H1 (cell line): Measurements from ENCODE around the gene GDF15. TPM values are rescaled to one million over a fixed set of nuclear protein-coding genes. Genes with fewer than 3 reads are reported as not detected.

Source experiments
- CTCF ChIA-PET: fragments of 300-600 bp; sonication (Branson Sonifier 250); formaldehyde crosslinking; loops from one replicate; lab custom pipeline; 2021; ENCODE audit not compliant: partially characterized antibody; lab: Charles Lee
- POLR2A ChIA-PET: fragments of 300-600 bp; sonication (Branson Sonifier 250); formaldehyde crosslinking; loops from one replicate; lab custom pipeline; 2021; ENCODE audit warnings: inconsistent platforms; ENCODE audit not compliant: partially characterized antibody; lab: Charles Lee
- DNase-seq, 2 experiments: peaks; one replicate each; pipeline versions ENCODE4 v3.0.0 to v3.0.0-alpha.2; 2010 to 2022; ENCODE audit warnings: low spot score in 2 of 2, low read depth in 1 of 2, mixed read lengths in 1 of 2
- FAIRE-seq: peaks from 2 replicates; lab custom pipeline; 2011; peaks lifted over from hg19 to GRCh38; lab: Jason Lieb, UNC
- H2AFZ ChIP-seq: 2 replicates; pipeline ENCODE4 v1.8.1; 2012; ENCODE audit warnings: low read length, inconsistent platforms
- H2AK5ac ChIP-seq: 2 replicates; pipeline ENCODE4 v1.6.1; 2013; ENCODE audit warnings: low read depth, low read length
- H2BK120ac ChIP-seq: replicated peaks from 2 replicates; pipeline ENCODE3; 2013; ENCODE audit warnings: low read depth, low read length, inconsistent platforms
- H2BK12ac ChIP-seq: 2 replicates; pipeline ENCODE4 v1.6.1; 2013; ENCODE audit warnings: low read depth, low read length
- H2BK15ac ChIP-seq: 2 replicates; pipeline ENCODE4 v1.6.1; 2013; ENCODE audit warnings: low read length
- H2BK20ac ChIP-seq: 2 replicates; pipeline ENCODE4 v1.6.1; 2013; ENCODE audit warnings: low read length
- H2BK5ac ChIP-seq: 2 replicates; pipeline ENCODE4 v1.6.1; 2013; ENCODE audit warnings: low read depth, low read length
- H3K14ac ChIP-seq: 2 replicates; pipeline ENCODE4 v1.6.1; 2013; ENCODE audit warnings: inconsistent platforms; ENCODE audit not compliant: insufficient read length
- H3K18ac ChIP-seq: 2 replicates; pipeline ENCODE4 v1.6.1; 2013; ENCODE audit warnings: low read length; ENCODE audit errors: extremely low read depth
- H3K23ac ChIP-seq: 2 replicates; pipeline ENCODE4 v1.6.1; 2013; ENCODE audit warnings: inconsistent platforms; ENCODE audit not compliant: insufficient read length
- H3K23me2 ChIP-seq: 2 replicates; pipeline ENCODE4 v1.6.1; 2013; ENCODE audit warnings: low read depth, low read length
- H3K27ac ChIP-seq: 2 replicates; pipeline ENCODE4 v1.6.1; 2011; ENCODE audit warnings: low read depth, low read length, inconsistent platforms
- H3K27me3 ChIP-seq, 4 experiments: replicated peaks in 1 of 4; 1 replicate in 1 of 4; 2 replicates in 3 of 4; pipeline versions ENCODE4 v1.6.1 to v1.8.1; 2011 to 2013; ENCODE audit warnings: low read length in 3 of 4, mild to moderate bottlenecking in 3 of 4, inconsistent platforms in 2 of 4, mixed read lengths in 2 of 4, moderate library complexity in 1 of 4; ENCODE audit not compliant: control insufficient read depth in 3 of 4, insufficient read depth in 3 of 4; ENCODE audit errors: extremely low read depth in 1 of 4
- H3K36me3 ChIP-seq, 4 experiments: 2 replicates each; pipeline versions ENCODE4 v1.6.1 to v1.8.1; 2011 to 2013; ENCODE audit warnings: mild to moderate bottlenecking in 4 of 4, low read length in 3 of 4, moderate library complexity in 2 of 4, control low read depth in 1 of 4, inconsistent platforms in 1 of 4; ENCODE audit not compliant: insufficient read depth in 4 of 4, control insufficient read depth in 2 of 4
- H3K4ac ChIP-seq: replicated peaks from 2 replicates; pipeline ENCODE3; 2013; ENCODE audit warnings: low read length, low read depth, mixed read lengths, inconsistent platforms; ENCODE audit not compliant: insufficient read length
- H3K4me1 ChIP-seq, 4 experiments: replicated peaks in 1 of 4; 1 replicate in 1 of 4; 2 replicates in 3 of 4; pipeline versions ENCODE4 v1.6.1 to v1.8.1; 2011 to 2013; ENCODE audit warnings: low read length in 3 of 4, inconsistent platforms in 2 of 4, mixed read lengths in 1 of 4; ENCODE audit not compliant: insufficient read depth in 4 of 4, control insufficient read depth in 3 of 4
- H3K4me2 ChIP-seq, 2 experiments: 2 replicates each; pipeline versions ENCODE4 v1.6.1 to v1.8.1; 2011 to 2013; ENCODE audit warnings: low read depth in 2 of 2, low read length in 2 of 2, control low read depth in 1 of 2, inconsistent platforms in 1 of 2, mild to moderate bottlenecking in 1 of 2; ENCODE audit not compliant: insufficient read depth in 1 of 2
- H3K4me3 ChIP-seq, 4 experiments: fragments of 200-600, 300-600 bp in 1 of 4; sonication (generic), shearing (Covaris generic), sonication (Bioruptor Twin) in 1 of 4; 2 replicates each; pipeline versions ENCODE4 v1.5.1 to v1.8.1; 2011 to 2016; ENCODE audit warnings: low read length in 4 of 4, low read depth in 3 of 4, control low read depth in 2 of 4, inconsistent platforms in 2 of 4, mild to moderate bottlenecking in 2 of 4, mixed read lengths in 1 of 4, moderate library complexity in 1 of 4; ENCODE audit not compliant: insufficient read depth in 2 of 4; ENCODE audit errors: extremely low read depth in 1 of 4
- H3K56ac ChIP-seq: replicated peaks from 2 replicates; pipeline ENCODE3; 2013; ENCODE audit warnings: low read depth, mild to moderate bottlenecking, mixed read lengths, low read length, inconsistent platforms; ENCODE audit not compliant: insufficient read length
- H3K79me1 ChIP-seq: 2 replicates; pipeline ENCODE4 v1.6.1; 2013; ENCODE audit warnings: low read depth, low read length, control low read depth
- H3K79me2 ChIP-seq, 2 experiments: 2 replicates each; pipeline versions ENCODE4 v1.6.1 to v1.8.1; 2012 to 2013; ENCODE audit warnings: low read length in 2 of 2, mild to moderate bottlenecking in 2 of 2, inconsistent platforms in 1 of 2; ENCODE audit not compliant: insufficient read depth in 2 of 2, control insufficient read depth in 1 of 2
- H3K9ac ChIP-seq, 4 experiments: replicated peaks in 1 of 4; 1 replicate in 1 of 4; 2 replicates in 3 of 4; pipeline versions ENCODE4 v1.6.1 to v1.8.1; 2011 to 2013; ENCODE audit warnings: low read depth in 3 of 4, low read length in 3 of 4, control low read depth in 2 of 4, mild to moderate bottlenecking in 2 of 4, moderate library complexity in 2 of 4, inconsistent platforms in 1 of 4; ENCODE audit errors: extremely low read depth in 1 of 4
- H3K9me3 ChIP-seq, 2 experiments: 2 replicates each; pipeline versions ENCODE4 v1.6.1 to v1.8.1; 2012 to 2013; ENCODE audit warnings: mild to moderate bottlenecking in 2 of 2, moderate library complexity in 2 of 2, control low read depth in 1 of 2, inconsistent platforms in 1 of 2, low read depth in 1 of 2, low read length in 1 of 2, mixed read lengths in 1 of 2; ENCODE audit not compliant: insufficient read depth in 2 of 2
- H4K20me1 ChIP-seq, 2 experiments: replicated peaks in 1 of 2; 2 replicates each; pipeline versions ENCODE3 to v1.8.1; 2011 to 2013; ENCODE audit warnings: inconsistent platforms in 2 of 2, low read length in 2 of 2, mild to moderate bottlenecking in 1 of 2; ENCODE audit not compliant: insufficient read depth in 2 of 2, control insufficient read depth in 1 of 2
- H4K5ac ChIP-seq: 2 replicates; pipeline ENCODE4 v1.6.1; 2013; ENCODE audit warnings: low read length, low read depth, mixed read lengths, inconsistent platforms; ENCODE audit not compliant: insufficient read length
- H4K8ac ChIP-seq: 2 replicates; pipeline ENCODE4 v1.8.0; 2013; ENCODE audit warnings: mild to moderate bottlenecking, moderate library complexity, low read length, inconsistent platforms; ENCODE audit not compliant: insufficient read depth; ENCODE audit errors: extremely low read depth
- H4K91ac ChIP-seq: replicated peaks from 2 replicates; pipeline ENCODE3; 2013; ENCODE audit warnings: low read length, mixed read lengths, inconsistent platforms; ENCODE audit not compliant: insufficient read length
- ASH2L ChIP-seq: fragments of 200-600, 300-600 bp; sonication (generic); IDR thresholded peaks from one replicate; pipeline ENCODE4 v1.7.1; 2017; ENCODE audit warnings: low read length
- BCL11A ChIP-seq, 2 experiments: IDR thresholded peaks; one replicate each; pipeline ENCODE4 v1.6.1; 2011; ENCODE audit warnings: low read depth in 2 of 2, low read length in 2 of 2, mild to moderate bottlenecking in 2 of 2
- CBX5 ChIP-seq: fragments of 300-800, 300-1000 bp; sonication (generic); IDR thresholded peaks from 2 replicates; pipeline ENCODE4 v1.7.1; 2016; ENCODE audit warnings: antibody characterized with exemption, low read length, low read depth
- E2F6 ChIP-seq: IDR thresholded peaks from 2 replicates; pipeline ENCODE4 v1.6.1; 2012; ENCODE audit warnings: inconsistent platforms
- FOSL1 ChIP-seq: IDR thresholded peaks from 2 replicates; pipeline ENCODE4 v1.6.1; 2011; ENCODE audit warnings: mild to moderate bottlenecking, low read depth, low read length, moderate library complexity; ENCODE audit not compliant: insufficient read depth
- JUND ChIP-seq: IDR thresholded peaks from 2 replicates; pipeline ENCODE4 v1.6.1; 2011; ENCODE audit warnings: mild to moderate bottlenecking, improper control_type of control experiment, low read length
- KDM1A ChIP-seq: fragments of 200-600, 300-600 bp; sonication (generic); IDR thresholded peaks from 2 replicates; pipeline ENCODE4 v1.7.1; 2016; ENCODE audit warnings: mild to moderate bottlenecking, low read length, borderline replicate concordance
- MAFK ChIP-seq: IDR thresholded peaks from 2 replicates; pipeline ENCODE4 v1.6.1; 2012; ENCODE audit warnings: low read depth, mild to moderate bottlenecking, improper control_type of control experiment, low read length
- RBBP5 ChIP-seq: IDR thresholded peaks from 2 replicates; pipeline ENCODE4 v1.7.1; 2012; ENCODE audit warnings: low read depth, mild to moderate bottlenecking, inconsistent platforms, low read length, moderate library complexity, borderline replicate concordance
- RXRA ChIP-seq: IDR thresholded peaks from 2 replicates; pipeline ENCODE4 v1.6.1; 2011; ENCODE audit warnings: low read depth, mild to moderate bottlenecking, low read length, moderate library complexity; ENCODE audit not compliant: insufficient read depth
- SIRT6 ChIP-seq: IDR thresholded peaks from one replicate; pipeline ENCODE4 v1.7.1; 2012; ENCODE audit warnings: low read length, inconsistent platforms
- SP4 ChIP-seq: IDR thresholded peaks from 2 replicates; pipeline ENCODE4 v1.6.1; 2012; ENCODE audit warnings: low read length, inconsistent platforms
- TAF7 ChIP-seq: optimal IDR thresholded peaks from 2 replicates; pipeline ENCODE3; 2011; ENCODE audit warnings: low read depth, mild to moderate bottlenecking, inconsistent platforms, low read length, moderate library complexity, borderline replicate concordance
- ZNF274 ChIP-seq: IDR thresholded peaks from 2 replicates; pipeline ENCODE4 v1.7.0; 2012; ENCODE audit warnings: low read length, borderline replicate concordance; ENCODE audit errors: extremely low read depth
- WGBS, 2 experiments: shearing (Covaris generic) in 1 of 2; methylation state at CpG; one replicate each; pipeline versions ENCODE4 v1.1.6 to v1.1.7; 2013 to 2015; ENCODE audit warnings: low lambda C conversion rate in 2 of 2, mixed read lengths in 2 of 2, inconsistent platforms in 1 of 2, low coverage in 1 of 2, missing lambda C conversion rate in 1 of 2; ENCODE audit not compliant: insufficient replicate concordance in 2 of 2, insufficient coverage in 1 of 2, insufficient read length in 1 of 2; ENCODE audit errors: extremely low coverage in 1 of 2, missing lambda C conversion rate in 1 of 2; 5-methylcytosine and 5-hydroxymethylcytosine counted together
- polyA plus RNA-seq, 7 experiments: library from polyadenylated mRNA; depleted of rRNA in 3 of 7; stranded (reverse) in 5 of 7; unstranded in 2 of 7; fragments of >200 nt in 5 of 7; fragments of 200-250 nt in 2 of 7; gene quantifications; 1 replicate in 5 of 7; 2 replicates in 1 of 7; 4 replicates in 1 of 7; pipeline versions ENCODE4 v1.2.1 to v1.2.3, GENCODE V29; 2011 to 2013; ENCODE audit warnings: missing spikeins in 2 of 7, mixed read lengths in 2 of 7
- total RNA-seq: library from RNA; stranded (reverse); fragmentation: NEBNext Ultra II Directional; extraction: Animal tissue kit (Norgen Biotek cat#: 25700); gene quantifications from 2 replicates; pipeline ENCODE4 v1.2.1, GENCODE V29; 2021

GDF15 gene
- total and polyA plus RNA-seq, 2 of the 8 experiments (the other 6 are each of a cell fraction or from before 2014, with no cell fraction given): 4.1 to 8.5 TPM

GRCh38 chr19:18392926-18393325, 7.0 kb downstream of the GDF15 start:
- ChIA-PET CTCF (interaction anchor here (1.0 to 10.4 kb wide), 7 partner anchors 9 to 127 kb away, joined by 3 to 177 read pairs (median 4); partner anchors contain the start of genes LRRC25 and SSBP4), POLR2A (interaction anchor here (0.6 to 1.3 kb wide), 2 partner anchors 16 to 111 kb away, joined by 4 read pairs; partner anchors contain the start of gene JUND)
- 93% methylated on average over 5 of the region's 5 CpGs; no CpG with 5 or more reads in 1 of the 2 experiments for WGBS, 2 experiments
- TF ChIP-seq ASH2L: no peak
- TF ChIP-seq FOSL1: no peak
- TF ChIP-seq TAF7: no peak
- no peak for TF ChIP-seq RBBP5
- TF ChIP-seq KDM1A: no peak
- no peak for TF ChIP-seq SIRT6
- TF ChIP-seq BCL11A (IDR thresholded peaks at IDR 0.05; ENCODE audit: low read depth in 2 of 2, low read length in 2 of 2): no peak
- TF ChIP-seq ZNF274: no peak
- no peak for TF ChIP-seq RXRA
- TF ChIP-seq JUND: no peak
- no peak for TF ChIP-seq CBX5
- TF ChIP-seq MAFK: no peak
- TF ChIP-seq SP4: no peak
- no peak for TF ChIP-seq E2F6

More at GRCh38 chr19:18392926-18393325, 7.0 kb downstream of the GDF15 start:
- Histone ChIP-seq H3K9me3 (no peaks in the 10 kb centered on the region), H3K23ac (no peak overlapping the region), H2AFZ (no peak overlapping the region), H3K18ac (no peak overlapping the region), H3K4me2 (no peak overlapping the region), H3K23me2 (peaks cover 2% of the 10 kb centered on the region; the same call in 1 of the 2 replicates), H3K27ac (no peak overlapping the region), H3K56ac (no peak overlapping the region), H3K14ac (no peak overlapping the region), H4K8ac (no peak overlapping the region), H3K79me1 (no peaks in the 10 kb centered on the region), H2BK12ac (no peak overlapping the region), H3K36me3 (no peaks in the 10 kb centered on the region), H2BK20ac (no peak overlapping the region), H3K4ac (no peak overlapping the region), H2BK120ac (no peak overlapping the region), H2AK5ac (no peak overlapping the region), H3K4me1 (peaks cover 0 to 15% (median 5%) of the 10 kb centered on the region in 4 experiments; a peak in 5 of 7 replicates), H3K9ac (no peak overlapping the region), H3K79me2 (no peaks in the 10 kb centered on the region), H3K4me3 (no peak overlapping the region), H3K27me3 (peaks cover 0 to 14% (median 9%) of the 10 kb centered on the region in 4 experiments; a peak in 6 of 7 replicates), H4K91ac (no peak overlapping the region), H4K20me1 (no peaks in the 10 kb centered on the region), H2BK5ac (no peak overlapping the region), H2BK15ac (no peak overlapping the region), H4K5ac (no peak overlapping the region)
- no peak for FAIRE-seq
- no peak for DNase-seq
